Neural crest cell (in vitro differentiated cells): ENCODE results near the gene ADI1. TPM values are rescaled to one million over a fixed set of nuclear protein-coding genes. Genes with fewer than 3 reads are reported as not detected.

Experiments used
- DNase-seq: peaks from one replicate; pipeline ENCODE4 v3.0.0; 2021; ENCODE audit warnings: low read depth, mixed read lengths, low spot score
- H3K27ac Mint-ChIP-seq: one replicate; pipeline ENCODE4 v1.8.0; 2021; ENCODE audit warnings: mild to moderate bottlenecking, mixed read lengths; ENCODE audit not compliant: unreplicated experiment
- H3K27me3 Mint-ChIP-seq: 2 replicates; pipeline ENCODE4 v1.8.0; 2021; ENCODE audit warnings: low read depth, mild to moderate bottlenecking, mixed read lengths
- H3K36me3 Mint-ChIP-seq: 2 replicates; pipeline ENCODE4 v1.8.0; 2021; ENCODE audit warnings: low read depth, mild to moderate bottlenecking, mixed read lengths
- H3K4me1 Mint-ChIP-seq: 2 replicates; pipeline ENCODE4 v1.8.0; 2021; ENCODE audit warnings: mixed read lengths
- H3K4me3 Mint-ChIP-seq: one replicate; pipeline ENCODE4 v1.8.0; 2021; ENCODE audit warnings: mild to moderate bottlenecking, mixed read lengths
- H3K9me3 Mint-ChIP-seq: 2 replicates; pipeline ENCODE4 v1.8.0; 2021; ENCODE audit warnings: mixed read lengths
- CTCF ChIP-seq: fragments of 200-600 bp; sonication (generic); conservative IDR thresholded peaks from 2 replicates; pipeline ENCODE4 v1.5.0; 2021; ENCODE audit warnings: antibody characterized with exemption, mild to moderate bottlenecking
- total RNA-seq: library from RNA; stranded (reverse); gene quantifications from 2 replicates; pipeline ENCODE4 v1.2.1, GENCODE V29; 2021

The ADI1 gene
- total RNA-seq, 1 donor from 2014 or later: 32.8 TPM

- H3K4me1 Mint-ChIP-seq: peaks cover 26% of the 10 kb centered on the region
- H3K36me3 Mint-ChIP-seq: peaks cover 2% of the 10 kb centered on the region
- no peak overlapping the region for H3K4me3 Mint-ChIP-seq
- no peak for DNase-seq
- no peaks in the 10 kb centered on the region for H3K9me3 Mint-ChIP-seq
- H3K27me3 Mint-ChIP-seq: no peaks in the 10 kb centered on the region
- peak overlapping the region; percentile 35 for H3K27ac Mint-ChIP-seq
- no peak for TF ChIP-seq CTCF
Observed at GRCh38 chr2:3479430-3480320, 39.7 kb downstream of the ADI1 start.

GRCh38 chr2:3478846-3479385 is 40.4 kb downstream of the ADI1 start:
- Mint-ChIP-seq H3K27ac (peak overlapping the region; percentile 35), H3K4me1 (peaks cover 26% of the 10 kb centered on the region), H3K27me3 (no peaks in the 10 kb centered on the region), H3K9me3 (no peaks in the 10 kb centered on the region), H3K36me3 (peaks cover 2% of the 10 kb centered on the region), H3K4me3 (no peak overlapping the region)
- no peak for TF ChIP-seq CTCF
- no peak for DNase-seq

- H3K9me3 Mint-ChIP-seq: no peaks in the 10 kb centered on the region
- no peak for TF ChIP-seq CTCF
- H3K4me1 Mint-ChIP-seq: peaks cover 33% of the 10 kb centered on the region
- no peak for DNase-seq
- no peaks in the 10 kb centered on the region for H3K27me3 Mint-ChIP-seq
- H3K27ac Mint-ChIP-seq: peak overlapping the region; percentile 98
- H3K4me3 Mint-ChIP-seq: peak overlapping the region; percentile 64
- peaks cover 4% of the 10 kb centered on the region for H3K36me3 Mint-ChIP-seq
Observed at GRCh38 chr2:3476985-3477327, 42.4 kb downstream of the ADI1 start.

- TF ChIP-seq CTCF: no peak
- peak overlapping the region; percentile 64 for H3K4me3 Mint-ChIP-seq
- H3K9me3 Mint-ChIP-seq: no peaks in the 10 kb centered on the region
- H3K4me1 Mint-ChIP-seq: peaks cover 33% of the 10 kb centered on the region
- H3K36me3 Mint-ChIP-seq: peaks cover 4% of the 10 kb centered on the region
- H3K27me3 Mint-ChIP-seq: no peaks in the 10 kb centered on the region
- DNase-seq: peak; percentile 37
- peak overlapping the region; percentile 98 for H3K27ac Mint-ChIP-seq
Observed at GRCh38 chr2:3476321-3476984, 42.9 kb downstream of the ADI1 start.

GRCh38 chr2:3475771-3476170 is 43.6 kb downstream of the ADI1 start:
- TF ChIP-seq CTCF: no peak
- peaks cover 4% of the 10 kb centered on the region for H3K36me3 Mint-ChIP-seq
- peak overlapping the region; percentile 98 for H3K27ac Mint-ChIP-seq
- no peaks in the 10 kb centered on the region for H3K27me3 Mint-ChIP-seq
- peaks cover 33% of the 10 kb centered on the region for H3K4me1 Mint-ChIP-seq
- no peaks in the 10 kb centered on the region for H3K9me3 Mint-ChIP-seq
- no peak overlapping the region for H3K4me3 Mint-ChIP-seq
- no peak for DNase-seq
